Spleen (tissue), 7 donors: ENCODE data around the gene GRB10.

ENCODE experiments used
- CTCF ChIP-seq, 11 experiments: fragments of 200-600 bp in 7 of 11; fragments of 450-650 bp in 4 of 11; sonication (generic) in 4 of 11; IDR thresholded peaks in 8 of 11; conservative IDR thresholded peaks in 3 of 11; 1 replicate in 7 of 11; 2 replicates in 4 of 11; pipeline versions ENCODE4 v1.4.0 to v1.8.0; 2016 to 2021; ENCODE audit warnings: antibody characterized with exemption in 11 of 11, inconsistent platforms in 4 of 11, mild to moderate bottlenecking in 1 of 11
- POLR2A ChIP-seq, 3 donors: fragments of 450-650 bp; IDR thresholded peaks; one replicate each; pipeline ENCODE4 v1.5.1; 2017; ENCODE audit warnings: antibody characterized with exemption in 3 of 3, mild to moderate bottlenecking in 1 of 3
- POLR2AphosphoS5 ChIP-seq, 3 donors: sonication (generic); formaldehyde crosslinking; IDR thresholded peaks; one replicate each; pipeline ENCODE4 v1.5.1; 2017; ENCODE audit warnings: antibody characterized with exemption in 3 of 3
- donor health status: DM: no; HTN: no; CAD: no; lungs with moderate emphysema.
- donor health status: DM: no; HTN: no; CAD: no.
- donor health status: DM: no; HTN: no; CAD: no.

- TF ChIP-seq POLR2AphosphoS5 (IDR thresholded peaks at IDR 0.05) (no peak), POLR2A (IDR thresholded peaks at IDR 0.05) (no peak), CTCF (IDR thresholded peaks at IDR 0.05 in 8 of 11, conservative IDR thresholded peaks at IDR 0.05 in 3 of 11) (no peak)
These were observed 11.4 kb upstream of the GRB10 start for GRCh38 chr7:50793947-50794570.
